Glutamatergic neuron (in vitro differentiated cells): ENCODE measurements around the gene DYNLT4. TPM values are rescaled to one million over a fixed set of nuclear protein-coding genes. Genes with fewer than 3 reads are reported as not detected.

Source experiments
- DNase-seq: peaks from one replicate; pipeline ENCODE4 v3.0.0; 2022
- H3K27ac Mint-ChIP-seq: one replicate; pipeline ENCODE4 v1.8.0; 2020; ENCODE audit warnings: mild to moderate bottlenecking, mixed read lengths, inconsistent platforms; ENCODE audit not compliant: unreplicated experiment
- H3K27me3 Mint-ChIP-seq: one replicate; pipeline ENCODE4 v1.8.0; 2020; ENCODE audit warnings: mild to moderate bottlenecking, moderate library complexity, mixed read lengths, inconsistent platforms; ENCODE audit not compliant: unreplicated experiment
- H3K36me3 Mint-ChIP-seq: one replicate; pipeline ENCODE4 v1.8.0; 2020; ENCODE audit warnings: mild to moderate bottlenecking, mixed read lengths, inconsistent platforms; ENCODE audit not compliant: unreplicated experiment
- H3K4me1 Mint-ChIP-seq: one replicate; pipeline ENCODE4 v1.8.0; 2020; ENCODE audit warnings: mild to moderate bottlenecking, low read depth, mixed read lengths, inconsistent platforms; ENCODE audit not compliant: unreplicated experiment
- H3K4me3 Mint-ChIP-seq: one replicate; pipeline ENCODE4 v1.8.0; 2020; ENCODE audit warnings: mild to moderate bottlenecking, mixed read lengths, inconsistent platforms; ENCODE audit not compliant: unreplicated experiment
- H3K9me3 Mint-ChIP-seq: one replicate; pipeline ENCODE4 v1.8.0; 2020; ENCODE audit warnings: mild to moderate bottlenecking, moderate library complexity, mixed read lengths, inconsistent platforms; ENCODE audit not compliant: unreplicated experiment
- CTCF ChIP-seq: fragments of 200-600 bp; sonication (generic); IDR thresholded peaks from one replicate; pipeline ENCODE4 v1.5.0; 2021; ENCODE audit not compliant: partially characterized antibody, unreplicated experiment
- total RNA-seq: library from RNA; stranded (reverse); fragmentation: NEBNext Ultra II Directional; extraction: Animal tissue kit (Norgen Biotek cat#: 25700); gene quantifications from one replicate; pipeline ENCODE4 v1.2.1, GENCODE V29; 2021; ENCODE audit not compliant: unreplicated experiment

The DYNLT4 gene
- total RNA-seq, 1 donor from 2014 or later: not detected

- TF ChIP-seq CTCF: no peak
- Mint-ChIP-seq H3K4me1 (peaks cover 3% of the 10 kb centered on the region), H3K4me3 (no peak overlapping the region), H3K9me3 (peaks cover 13% of the 10 kb centered on the region), H3K27ac (no peak overlapping the region), H3K27me3 (peaks cover 8% of the 10 kb centered on the region), H3K36me3 (no peaks in the 10 kb centered on the region)
- DNase-seq: peak; percentile 23
Measured at GRCh38 chr1:44822131-44822701, 15.1 kb upstream of the DYNLT4 start.

GRCh38 chr1:44821240-44821715, 14.1 kb upstream of the DYNLT4 start:
- Mint-ChIP-seq H3K4me1 (peaks cover 3% of the 10 kb centered on the region), H3K9me3 (peaks cover 13% of the 10 kb centered on the region), H3K36me3 (no peaks in the 10 kb centered on the region), H3K27ac (peak overlapping the region; percentile 49), H3K27me3 (peaks cover 8% of the 10 kb centered on the region), H3K4me3 (peak overlapping the region; percentile 89)
- no peak for TF ChIP-seq CTCF
- peak; percentile 6 for DNase-seq

- Mint-ChIP-seq H3K27ac (peak overlapping the region; percentile 100), H3K27me3 (peaks cover 8% of the 10 kb centered on the region), H3K4me3 (peak overlapping the region; percentile 89), H3K4me1 (peaks cover 3% of the 10 kb centered on the region), H3K36me3 (no peaks in the 10 kb centered on the region), H3K9me3 (peaks cover 13% of the 10 kb centered on the region)
- peak; percentile 14 for DNase-seq
- no peak for TF ChIP-seq CTCF
Measured at GRCh38 chr1:44820328-44821239, 13.4 kb upstream of the DYNLT4 start.

GRCh38 chr1:44819608-44820327, 12.6 kb upstream of the DYNLT4 start:
- peaks cover 15% of the 10 kb centered on the region for H3K9me3 Mint-ChIP-seq
- peaks cover 5% of the 10 kb centered on the region for H3K36me3 Mint-ChIP-seq
- TF ChIP-seq CTCF: no peak
- peaks cover 6% of the 10 kb centered on the region for H3K4me1 Mint-ChIP-seq
- DNase-seq: peak; percentile 73
- peak overlapping the region; percentile 89 for H3K4me3 Mint-ChIP-seq
- H3K27ac Mint-ChIP-seq: peak overlapping the region; percentile 100
- peaks cover 8% of the 10 kb centered on the region for H3K27me3 Mint-ChIP-seq
